GM12872 (cell line): Measurements from ENCODE around the gene ATP5MG.
A peak's percentile ranks its signal among the peaks of the same experiment; 100 is the strongest.

Experiments used
- TF ChIP-seq, protein P1 (sequence below): IDR thresholded peaks from 3 replicates; pipeline ENCODE4 v1.5.1; 2011; ENCODE audit warnings: low read depth, mild to moderate bottlenecking, low read length, moderate library complexity; ENCODE audit not compliant: insufficient read depth

The ATP5MG gene, protein sequence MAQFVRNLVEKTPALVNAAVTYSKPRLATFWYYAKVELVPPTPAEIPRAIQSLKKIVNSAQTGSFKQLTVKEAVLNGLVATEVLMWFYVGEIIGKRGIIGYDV

DNA sequence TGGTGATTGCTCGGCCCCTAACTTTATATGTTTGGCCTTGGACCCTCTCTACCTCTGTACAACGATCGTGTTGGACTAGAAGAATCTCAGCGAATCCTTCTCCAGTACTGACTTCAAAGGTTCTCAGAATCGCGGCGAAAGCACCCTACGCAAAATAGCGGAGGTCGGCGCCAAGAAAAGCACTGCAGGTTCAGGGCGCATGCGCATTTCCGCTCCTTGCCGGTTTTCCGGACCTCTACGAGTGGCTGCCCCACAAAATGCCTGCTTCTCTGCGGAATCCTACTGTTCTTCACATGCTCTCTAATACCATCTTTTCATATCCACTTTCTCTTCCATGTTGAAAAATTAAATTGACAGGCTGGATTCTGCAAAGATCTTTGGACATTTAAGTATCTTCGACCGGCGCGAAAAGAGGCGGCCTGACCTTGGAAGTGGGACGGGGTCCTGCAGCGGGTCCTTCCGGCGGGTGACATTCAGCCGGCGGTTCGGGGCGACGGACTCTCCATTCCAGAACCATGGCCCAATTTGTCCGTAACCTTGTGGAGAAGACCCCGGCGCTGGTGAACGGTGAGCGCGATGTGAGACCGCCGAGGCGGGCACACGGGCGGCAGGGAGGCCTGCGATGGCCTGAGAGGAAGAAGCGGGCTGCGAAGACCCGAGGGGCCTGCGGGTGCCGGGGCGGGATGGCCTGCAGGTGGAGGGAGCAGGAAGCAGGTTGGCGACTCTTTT, at the start of gene ATP5MG:
Gene ATP5MG (plus strand): TSS at position 456 of the 729 bp plus-strand sequence. CDS start 60 bp downstream, at position 516.
- TF ChIP-seq, protein P1, sequence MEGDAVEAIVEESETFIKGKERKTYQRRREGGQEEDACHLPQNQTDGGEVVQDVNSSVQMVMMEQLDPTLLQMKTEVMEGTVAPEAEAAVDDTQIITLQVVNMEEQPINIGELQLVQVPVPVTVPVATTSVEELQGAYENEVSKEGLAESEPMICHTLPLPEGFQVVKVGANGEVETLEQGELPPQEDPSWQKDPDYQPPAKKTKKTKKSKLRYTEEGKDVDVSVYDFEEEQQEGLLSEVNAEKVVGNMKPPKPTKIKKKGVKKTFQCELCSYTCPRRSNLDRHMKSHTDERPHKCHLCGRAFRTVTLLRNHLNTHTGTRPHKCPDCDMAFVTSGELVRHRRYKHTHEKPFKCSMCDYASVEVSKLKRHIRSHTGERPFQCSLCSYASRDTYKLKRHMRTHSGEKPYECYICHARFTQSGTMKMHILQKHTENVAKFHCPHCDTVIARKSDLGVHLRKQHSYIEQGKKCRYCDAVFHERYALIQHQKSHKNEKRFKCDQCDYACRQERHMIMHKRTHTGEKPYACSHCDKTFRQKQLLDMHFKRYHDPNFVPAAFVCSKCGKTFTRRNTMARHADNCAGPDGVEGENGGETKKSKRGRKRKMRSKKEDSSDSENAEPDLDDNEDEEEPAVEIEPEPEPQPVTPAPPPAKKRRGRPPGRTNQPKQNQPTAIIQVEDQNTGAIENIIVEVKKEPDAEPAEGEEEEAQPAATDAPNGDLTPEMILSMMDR = no peak

DNA sequence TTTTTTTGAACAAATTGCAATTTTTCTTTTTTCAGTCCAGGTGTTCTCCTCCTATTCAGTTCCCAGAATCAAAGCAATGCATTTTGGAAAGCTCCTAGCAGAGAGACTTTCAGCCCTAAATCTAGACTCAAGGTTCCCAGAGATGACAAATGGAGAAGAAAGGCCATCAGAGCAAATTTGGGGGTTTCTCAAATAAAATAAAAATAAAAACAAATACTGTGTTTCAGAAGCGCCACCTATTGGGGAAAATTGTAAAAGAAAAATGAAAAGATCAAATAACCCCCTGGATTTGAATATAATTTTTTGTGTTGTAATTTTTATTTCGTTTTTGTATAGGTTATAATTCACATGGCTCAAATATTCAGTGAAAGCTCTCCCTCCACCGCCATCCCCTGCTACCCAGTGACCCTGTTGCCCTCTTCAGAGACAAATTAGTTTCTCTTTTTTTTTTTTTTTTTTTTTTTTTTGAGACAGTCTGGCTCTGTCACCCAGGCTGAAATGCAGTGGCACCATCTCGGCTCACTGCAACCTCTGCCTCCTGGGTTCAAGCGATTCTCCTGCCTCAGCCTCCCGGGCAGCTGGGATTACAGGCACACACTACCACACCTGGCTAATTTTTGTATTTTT, 48.2 kb upstream of the ATP5MG start:
- TF ChIP-seq, protein P1 = peak; percentile 49; the same call in 2 of the 3 replicates

DNA sequence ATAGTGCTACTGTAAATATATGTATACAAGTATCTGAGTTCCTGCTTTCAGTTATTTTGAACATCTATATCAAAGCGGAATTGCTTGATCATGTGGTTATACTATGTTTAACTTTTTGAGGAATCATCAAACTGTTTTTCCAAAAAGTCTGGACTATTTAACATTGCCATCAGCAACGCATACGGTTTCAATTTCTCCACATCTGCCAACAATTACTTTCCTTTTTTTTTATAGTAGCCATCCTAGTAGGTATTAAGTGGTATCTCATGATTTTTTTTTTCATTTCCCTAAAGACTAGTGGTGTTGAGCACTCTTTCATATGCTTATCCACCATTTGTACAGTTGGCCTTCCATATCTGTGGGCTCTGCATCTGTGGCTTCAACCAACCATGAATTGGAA, 43.3 kb upstream of the ATP5MG start:
- TF ChIP-seq, protein P1 = no peak

DNA sequence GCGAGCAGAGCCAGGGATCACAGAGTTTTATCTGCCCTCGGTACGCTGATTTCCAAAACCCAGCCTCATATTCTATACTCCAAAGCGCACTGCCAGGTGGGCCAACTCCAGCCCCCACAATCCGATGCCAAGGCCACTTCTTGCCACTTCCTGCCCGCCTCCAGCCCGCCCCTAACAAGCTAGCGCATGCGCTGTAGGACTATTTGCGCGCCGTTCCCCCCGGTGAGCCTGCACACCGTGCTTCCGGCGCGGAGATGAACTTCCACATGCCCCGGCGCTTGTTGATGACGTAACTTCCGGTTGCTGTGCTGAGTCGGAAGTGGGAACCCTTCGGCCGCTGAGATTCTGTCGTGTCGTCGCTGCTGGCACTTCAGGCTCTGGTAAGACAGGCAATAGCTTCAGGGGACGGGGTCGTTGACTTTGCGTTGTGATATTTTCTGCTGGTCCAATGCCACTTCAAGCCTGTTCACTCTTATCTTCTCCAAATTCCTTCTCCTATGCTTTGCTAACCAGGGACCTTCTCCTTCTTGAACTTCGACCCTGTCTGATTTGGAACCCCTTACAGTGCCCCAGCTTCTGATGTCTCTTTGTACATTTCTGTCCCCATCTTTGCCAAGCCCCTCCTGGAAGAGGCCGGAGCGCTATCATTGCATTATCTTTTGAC, 42.0 kb upstream of the ATP5MG start, which contains the start of gene UBE4A:
Gene UBE4A (plus strand): TSS at position 306 of the 664 bp plus-strand sequence. CDS start 5,481 bp downstream, outside the sequence.
- TF ChIP-seq, protein P1 = no peak

DNA sequence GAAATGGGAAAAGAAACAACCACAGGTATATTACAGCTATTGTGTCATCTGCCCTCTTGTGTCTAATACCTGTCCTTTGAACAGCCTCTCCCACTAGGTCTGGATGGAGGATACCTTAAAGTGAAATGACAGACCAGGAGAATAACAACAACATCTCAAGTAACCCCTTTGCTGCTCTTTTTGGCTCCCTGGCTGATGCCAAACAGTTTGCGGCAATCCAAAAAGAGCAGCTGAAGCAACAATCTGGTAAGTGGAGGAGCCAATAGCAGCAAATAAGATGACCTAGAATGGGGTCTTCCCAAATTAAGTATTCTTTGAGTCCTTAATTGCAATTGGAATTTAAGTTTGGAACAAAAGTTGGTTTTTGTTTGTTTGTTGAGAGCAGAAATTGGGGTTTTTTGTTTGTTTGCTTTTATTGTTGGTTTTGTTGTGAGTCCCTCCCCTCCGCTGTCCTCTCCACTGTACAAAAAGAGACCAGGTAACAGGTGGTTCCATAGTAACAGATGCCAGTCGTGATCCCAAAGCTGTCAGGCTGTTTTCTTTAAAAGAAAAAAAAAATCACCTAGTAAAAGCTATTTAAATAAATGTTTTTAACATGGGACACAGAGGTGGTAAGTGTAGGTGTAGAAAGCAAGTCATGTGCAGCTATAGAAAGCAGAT, 36.3 kb upstream of the ATP5MG start:
- TF ChIP-seq, protein P1 = no peak

DNA sequence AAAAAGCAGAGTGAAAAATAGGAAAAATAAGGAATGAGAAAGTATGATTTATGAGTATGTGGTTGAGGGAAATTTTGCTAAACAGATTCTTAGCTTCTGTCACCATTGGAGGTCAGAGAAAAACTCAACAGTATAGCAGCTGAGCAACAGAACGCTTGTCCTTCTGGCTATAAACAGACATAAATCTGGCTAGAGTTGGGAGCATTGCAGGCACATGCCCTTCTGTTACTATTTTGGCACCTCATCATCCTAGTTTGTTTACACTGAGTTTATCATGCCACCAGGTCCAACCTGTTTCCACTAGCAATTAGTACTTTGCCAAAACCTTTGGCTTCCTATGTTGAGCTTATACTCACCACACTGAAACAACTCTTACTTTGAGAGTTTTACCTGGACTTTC, 35.1 kb upstream of the ATP5MG start:
- TF ChIP-seq, protein P1 = no peak

DNA sequence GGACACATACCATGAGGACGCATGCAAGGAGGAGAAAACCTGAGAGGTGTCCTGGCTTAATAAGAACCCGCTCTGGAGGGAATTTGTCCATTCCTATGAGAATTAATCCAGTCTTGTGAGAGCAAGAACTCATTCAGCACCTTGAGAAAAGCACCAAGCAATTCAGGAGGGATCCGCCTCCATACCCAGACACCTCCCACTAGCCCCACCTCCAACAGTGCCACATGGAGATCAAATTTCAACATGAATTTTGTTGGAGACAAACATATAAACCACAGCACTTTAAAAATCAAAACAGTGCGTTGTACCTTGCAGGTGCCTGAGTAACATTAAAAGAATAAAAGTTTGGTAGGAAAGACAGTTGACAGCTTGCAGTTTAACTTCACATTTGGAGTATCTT, 30.6 kb upstream of the ATP5MG start:
- TF ChIP-seq, protein P1 = no peak
